ENCODE measurements around the gene CTSE.
"Not testable (repeated sequence)": the region's sequence is repeated elsewhere in the genome, so short reads cannot be mapped to it uniquely, and the experiment has no call there.

Gene CTSE

GRCh38 chr1:206023695-206024094 lies at the start of gene CTSE:
Gene CTSE, minus strand, starts transcription at chr1:206023895. Its CDS starts 104 bp downstream, at chr1:206023791.
- no peak for DNase-seq (ENCODE audit: low spot score)

DNA sequence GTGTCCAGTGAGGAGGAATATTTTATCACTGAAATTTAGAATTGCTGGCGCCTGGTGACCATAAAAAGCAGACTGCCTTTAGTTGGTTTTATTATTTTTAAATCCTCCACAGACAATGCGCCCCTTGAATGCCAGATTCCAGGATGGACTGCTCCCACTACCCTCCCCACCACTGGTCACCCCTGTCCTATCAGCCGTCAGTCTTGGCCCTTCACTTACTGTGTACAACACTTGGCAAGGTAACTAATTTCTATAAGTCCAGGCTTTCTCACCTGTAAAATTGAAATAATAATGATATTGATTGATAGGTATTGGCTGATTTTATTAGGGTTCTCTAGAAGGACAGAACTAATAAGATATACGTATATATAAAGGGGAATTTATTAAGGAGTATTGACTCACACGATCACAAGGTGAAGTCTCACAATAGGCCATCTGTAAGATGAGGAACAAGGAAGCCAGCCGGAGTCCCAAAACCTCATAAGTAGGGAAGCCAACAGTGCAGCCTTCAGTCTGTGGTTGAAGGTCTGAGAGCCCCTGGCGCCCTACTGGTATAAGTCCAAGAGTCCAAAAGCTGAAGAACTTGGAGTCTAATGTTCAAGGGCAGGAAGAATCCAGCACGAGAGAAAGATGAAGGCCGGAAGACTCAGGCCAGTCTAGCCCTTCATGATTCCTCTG lies 47.1 kb upstream of the CTSE start:
- no peak for DNase-seq (ENCODE audit: low spot score)

DNA sequence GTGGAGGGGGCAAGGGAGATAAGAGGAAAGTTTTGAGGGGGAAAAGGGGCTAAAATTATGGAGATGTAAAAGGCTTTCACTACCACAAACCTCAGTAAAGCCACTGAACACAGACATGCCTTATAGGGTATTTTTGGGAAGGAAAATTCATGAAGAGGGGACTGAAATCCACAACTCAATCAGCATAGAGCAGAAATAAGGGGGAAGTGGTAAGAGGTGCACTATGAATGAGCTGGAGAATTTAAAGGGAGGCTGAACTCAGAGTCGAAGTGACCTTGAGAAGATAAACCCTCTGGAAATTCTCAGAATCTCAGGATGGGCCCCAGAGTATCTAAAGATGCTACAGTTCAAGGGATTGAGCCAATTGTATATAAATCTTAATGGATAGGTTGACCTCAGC lies 44.6 kb upstream of the CTSE start:
- no peak for DNase-seq (ENCODE audit: low spot score)

DNA sequence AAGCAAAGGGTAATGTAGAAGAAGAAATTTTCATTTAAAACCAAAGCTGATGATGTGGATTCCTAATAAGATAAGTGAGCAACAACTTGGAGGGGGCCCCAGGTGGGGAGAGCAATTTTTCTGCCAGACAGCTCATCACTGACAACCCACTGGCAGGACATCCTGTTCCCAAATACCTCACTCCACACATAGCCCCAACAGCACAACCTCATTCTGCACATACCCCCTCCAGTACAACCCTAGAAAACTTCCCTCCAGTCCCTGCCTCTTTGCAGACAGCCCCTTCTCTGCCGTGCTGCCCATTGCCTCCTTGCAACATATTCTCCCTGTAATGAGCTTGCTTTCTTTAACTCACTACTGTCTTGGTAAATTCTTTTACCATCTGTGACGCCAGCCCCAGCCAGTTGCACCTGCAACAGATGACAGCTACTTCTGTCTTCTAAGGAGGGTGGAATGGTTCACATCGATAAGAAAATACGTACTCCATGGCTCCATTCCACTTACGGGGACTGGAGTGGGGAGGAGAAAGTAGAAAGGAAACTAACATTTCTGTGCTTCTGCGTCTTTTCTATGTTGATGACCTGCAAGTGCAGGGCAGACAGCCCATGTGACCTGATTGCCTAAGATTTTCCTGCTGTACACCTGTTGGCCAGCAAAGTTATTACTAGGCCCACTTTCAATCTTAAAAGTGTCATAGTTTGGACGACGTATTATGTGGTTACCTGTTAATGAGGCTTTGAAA lies 44.0 kb upstream of the CTSE start:
- no peak for DNase-seq (ENCODE audit: low spot score)

DNA sequence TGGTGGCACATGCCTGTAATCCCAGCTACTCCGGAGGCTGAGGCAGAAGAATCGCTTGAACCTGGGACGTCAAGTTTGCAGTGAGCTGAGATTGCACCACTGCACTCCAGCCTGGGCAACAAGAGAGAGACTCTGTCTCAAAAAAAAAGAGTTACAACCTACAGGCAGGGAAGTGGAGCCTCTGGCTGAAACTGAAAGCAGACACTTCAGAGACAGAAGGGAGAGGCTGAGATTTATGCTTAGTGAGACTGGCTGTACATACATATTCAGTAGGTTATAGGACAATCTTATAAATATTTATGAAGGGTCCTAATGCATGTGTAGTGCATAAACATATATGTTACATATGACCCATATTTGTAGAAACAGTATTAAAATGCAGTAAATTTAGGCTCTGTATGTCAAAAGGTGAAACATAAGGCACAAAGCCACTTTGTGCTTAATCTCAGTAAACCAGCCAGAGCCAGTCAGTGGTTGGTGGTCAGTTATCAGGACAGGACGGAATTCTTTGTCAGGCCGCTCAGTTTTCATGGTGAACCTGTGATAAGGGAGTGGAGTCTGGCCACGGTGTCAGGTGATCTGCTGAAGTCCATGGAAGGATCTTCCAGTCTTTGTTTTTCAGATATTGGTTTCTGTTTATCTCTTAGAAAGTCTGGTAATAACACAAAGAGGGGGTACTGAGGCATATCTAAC lies 42.9 kb upstream of the CTSE start:
- DNase-seq (ENCODE audit: low spot score) = no peak

DNA sequence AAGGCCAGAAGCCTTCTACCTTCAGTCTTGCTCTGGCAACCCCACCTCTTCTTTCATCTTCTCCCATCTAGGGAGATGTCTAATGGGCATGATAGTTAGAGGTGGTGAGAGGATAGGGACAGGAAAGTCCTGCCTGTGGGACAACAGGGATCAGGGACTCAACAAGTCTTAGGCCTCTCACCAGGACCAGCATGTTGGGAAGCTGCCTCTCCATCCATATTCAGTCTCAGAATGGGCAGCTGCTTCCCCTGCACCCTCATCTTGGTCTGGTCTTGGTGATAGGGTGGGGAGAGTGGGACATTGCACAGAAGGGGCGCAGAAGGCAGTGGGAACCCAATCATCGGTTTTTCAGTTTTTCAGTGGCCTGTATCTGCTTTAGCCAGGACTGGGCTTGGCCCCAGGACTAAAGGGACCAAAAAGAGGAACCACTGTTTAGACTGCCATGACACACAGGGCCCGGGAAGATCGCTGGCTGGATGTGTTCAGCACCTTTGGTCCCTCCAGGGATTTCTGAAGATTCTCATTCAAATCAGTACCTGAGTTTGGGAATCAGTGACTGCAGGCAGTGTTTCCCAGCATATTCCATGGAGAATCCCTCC lies 42.0 kb upstream of the CTSE start:
- DNase-seq (ENCODE audit: low spot score) = no peak

DNA sequence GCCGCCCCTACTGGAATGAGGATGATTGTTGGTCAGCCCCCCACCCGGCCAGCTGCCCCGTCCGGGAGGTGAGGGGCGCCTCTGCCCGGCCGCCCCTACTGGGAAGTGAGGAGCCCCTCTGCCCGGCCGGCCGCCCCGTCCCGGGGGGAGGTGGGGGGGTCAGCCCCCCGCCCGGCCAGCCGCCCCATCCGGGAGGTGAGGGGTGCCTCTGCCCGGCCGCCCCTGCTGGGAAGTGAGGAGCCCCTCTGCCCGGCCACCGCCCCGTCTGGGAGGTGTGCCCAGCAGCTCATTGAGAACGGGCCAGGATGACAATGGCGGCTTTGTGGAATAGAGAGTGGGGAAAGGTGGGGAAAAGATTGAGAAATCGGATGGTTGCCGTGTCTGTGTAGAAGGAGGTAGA lies 40.8 kb upstream of the CTSE start:
- not testable (repeated sequence) for DNase-seq (ENCODE audit: low spot score)

DNA sequence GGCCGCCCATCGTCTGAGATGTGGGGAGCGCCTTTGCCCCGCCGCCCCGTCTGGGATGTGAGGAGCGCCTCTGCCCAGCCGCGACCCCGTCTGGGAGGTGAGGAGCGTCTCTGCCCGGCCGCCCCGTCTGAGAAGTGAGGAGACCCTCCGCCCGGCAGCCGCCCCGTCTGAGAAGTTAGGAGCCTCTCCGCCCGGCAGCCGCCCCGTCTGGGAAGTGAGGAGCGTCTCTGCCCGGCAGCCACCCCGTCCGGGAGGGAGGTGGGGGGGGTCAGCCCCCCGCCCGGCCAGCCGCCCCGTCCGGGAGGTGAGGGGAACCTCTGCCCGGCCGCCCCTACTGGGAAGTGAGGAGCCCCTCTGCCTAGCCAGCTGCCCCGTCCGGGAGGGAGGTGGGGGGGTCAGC lies 40.3 kb upstream of the CTSE start:
- not testable (repeated sequence) for DNase-seq (ENCODE audit: low spot score)

GRCh38 chr1:206062464-206062863 lies 38.8 kb upstream of the CTSE start:
- DNase-seq (ENCODE audit: low spot score) = no peak

DNA sequence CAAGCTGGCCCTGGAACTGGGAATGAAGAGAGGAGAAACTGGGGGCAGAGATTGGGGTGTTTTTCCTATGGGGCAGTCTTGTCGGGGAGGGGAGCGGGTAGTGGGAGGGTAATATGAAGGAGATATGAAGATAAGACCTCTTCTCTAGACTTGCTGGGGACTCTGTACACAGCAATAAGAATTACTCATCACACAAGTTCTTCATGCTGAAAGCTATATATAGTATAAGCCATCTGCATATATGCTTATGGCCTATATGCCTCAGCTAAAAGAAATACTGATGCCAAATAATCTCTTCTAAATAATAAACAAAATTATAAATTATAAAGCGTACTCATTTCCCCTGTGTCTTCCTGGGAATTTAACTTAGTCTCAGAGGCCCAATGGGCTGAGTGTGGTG lies 37.1 kb upstream of the CTSE start:
- no peak for DNase-seq (ENCODE audit: low spot score)

GRCh38 chr1:206059355-206059915 lies 35.7 kb upstream of the CTSE start:
- no peak for DNase-seq (ENCODE audit: low spot score)

DNA sequence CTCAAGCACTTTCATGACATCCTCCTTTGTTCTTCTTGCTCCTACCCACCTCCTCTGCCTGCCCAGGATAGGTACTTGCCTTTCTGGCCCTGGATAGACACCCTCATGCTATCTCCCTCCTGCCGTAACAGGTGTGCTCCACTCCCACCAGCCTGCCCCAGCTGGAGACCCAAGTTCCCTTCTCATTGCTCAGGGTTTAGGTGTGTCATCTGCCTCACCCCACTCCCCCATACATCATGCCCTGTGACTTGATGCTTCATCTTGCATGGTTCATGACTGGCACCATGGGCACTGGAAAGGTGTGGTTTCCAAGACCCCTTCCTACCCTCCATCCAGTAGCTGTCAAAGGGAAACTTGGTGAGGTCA lies 35.2 kb upstream of the CTSE start:
- peak; percentile 27 for DNase-seq (ENCODE audit: low spot score)

- peak; percentile 42 for DNase-seq (ENCODE audit: low spot score)
Measured at GRCh38 chr1:206058289-206058926, 34.7 kb upstream of the CTSE start.

GRCh38 chr1:206055639-206056323 lies 32.1 kb upstream of the CTSE start:
- DNase-seq (ENCODE audit: low spot score) = not testable (repeated sequence)

DNA sequence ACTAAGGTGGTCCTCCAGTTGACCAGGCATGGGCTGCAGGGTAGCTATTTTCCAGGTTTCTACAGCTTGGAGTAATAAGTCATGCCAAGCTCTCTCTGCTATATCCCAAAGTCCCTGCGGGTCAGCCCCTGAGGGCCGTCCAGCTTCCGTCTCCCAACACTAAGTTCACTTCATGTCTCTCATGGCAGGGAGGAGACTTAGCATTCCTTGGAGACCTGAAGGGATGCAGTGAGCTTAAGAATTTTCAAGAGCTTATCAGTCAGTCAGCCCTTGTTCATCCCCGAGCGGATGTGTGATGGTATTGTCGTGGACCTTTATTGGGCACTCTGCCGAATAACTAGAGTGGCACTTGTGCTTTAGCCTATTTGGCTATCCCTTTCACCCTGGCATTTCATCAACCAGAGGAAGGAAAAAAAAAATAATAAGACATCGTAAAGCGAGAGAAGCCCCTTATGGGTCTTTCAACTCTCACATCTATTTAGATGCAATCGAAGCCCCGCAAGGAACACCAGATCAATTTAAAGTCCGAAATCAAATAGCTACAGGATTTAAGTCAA lies 31.5 kb upstream of the CTSE start:
- DNase-seq (ENCODE audit: low spot score) = peak; percentile 41

GRCh38 chr1:206053616-206054015 lies 29.9 kb upstream of the CTSE start:
- not testable (repeated sequence) for DNase-seq (ENCODE audit: low spot score)

- peak; percentile 87 for DNase-seq (ENCODE audit: low spot score)
Measured at GRCh38 chr1:206052919-206053610, 29.4 kb upstream of the CTSE start, which contains the start of gene RHEX. Gene RHEX, plus strand, starts transcription at chr1:206053173. Its CDS starts 44,656 bp downstream, at chr1:206097829.

DNA sequence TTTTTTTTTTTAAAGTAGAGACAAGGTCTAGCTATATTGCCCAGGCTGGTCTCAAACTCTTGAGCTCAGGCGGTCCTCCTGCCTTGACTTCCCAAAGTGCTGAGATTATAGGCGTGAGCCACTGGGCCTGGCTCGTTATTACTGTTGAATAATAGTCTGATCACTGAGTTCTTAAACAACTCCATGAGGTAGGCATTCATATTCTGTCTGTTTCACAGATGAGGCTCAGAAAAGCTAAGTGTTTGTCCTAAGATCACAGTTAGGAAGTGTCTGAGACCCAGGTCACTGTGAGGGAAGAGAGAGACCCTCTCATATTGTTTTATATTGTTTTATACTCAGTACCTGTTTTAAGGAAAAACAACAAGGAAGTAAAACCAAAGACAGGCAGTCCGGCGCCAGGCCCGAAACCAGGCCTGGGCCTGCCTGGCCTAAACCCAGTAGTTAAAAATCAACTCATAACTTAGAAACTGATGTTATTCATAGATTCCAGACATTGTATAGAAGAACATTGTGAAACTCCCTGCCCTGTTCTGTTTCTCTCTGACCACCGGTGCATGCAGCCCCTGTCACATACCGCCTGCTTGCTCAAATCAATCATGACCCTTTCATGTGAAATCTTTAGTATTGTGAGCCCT lies 28.7 kb upstream of the CTSE start:
- DNase-seq (ENCODE audit: low spot score) = peak; percentile 56

GRCh38 chr1:206050655-206051235 lies 27.1 kb upstream of the CTSE start:
- DNase-seq (ENCODE audit: low spot score) = peak; percentile 94

Data from kidney tubule cell (primary cell).